Dedifferentiated amniotic fluid mesenchymal stem cell (primary cell): ENCODE measurements around the gene CHML.

ENCODE experiments used
- DNase-seq: peaks from one replicate; pipeline ENCODE4 v3.0.0-alpha.2; 2016; ENCODE audit errors: extremely low spot score

CHML gene

DNA sequence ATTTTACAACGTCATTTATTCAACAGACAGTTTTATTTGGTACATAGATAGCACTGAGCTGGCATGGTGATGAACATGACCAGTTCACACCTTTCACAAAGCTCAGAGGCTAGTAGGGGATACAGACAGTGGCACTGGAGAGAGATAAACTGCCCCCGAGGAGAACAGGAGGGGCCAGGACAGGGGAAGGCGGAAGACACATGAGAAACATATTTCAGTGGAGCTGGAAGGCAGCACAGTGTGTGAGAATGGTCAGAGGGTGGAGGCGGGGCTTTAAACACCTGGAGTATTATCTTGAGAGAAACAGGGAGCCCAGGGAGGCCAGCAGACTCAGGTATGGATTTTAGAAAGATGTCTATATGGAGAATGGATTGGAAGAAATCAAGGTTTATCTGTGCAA lies 49.5 kb downstream of the CHML start:
- DNase-seq, result no peak
